Right atrium auricular region (tissue), 2 donors: ENCODE measurements around the gene CAPN7. TPM values are rescaled to one million over a fixed set of nuclear protein-coding genes. Genes with fewer than 3 reads are reported as not detected.
A peak's percentile ranks its signal among the peaks of the same experiment; 100 is the strongest.

Source experiments
- DNase-seq: peaks from one replicate; pipeline ENCODE4 v3.0.0-alpha.2; 2019; ENCODE audit warnings: low spot score
- H3K27ac ChIP-seq, 2 donors: fragments of 200-600 bp; sonication (generic); 1 replicate in 1 of 2; 2 replicates in 1 of 2; pipeline ENCODE4 v1.5.1; 2016 to 2019
- H3K27me3 ChIP-seq, 2 donors: fragments of 200-600 bp; sonication (generic); one replicate each; pipeline versions ENCODE4 v1.5.1 to v1.6.0; 2017 to 2019
- H3K36me3 ChIP-seq: fragments of 200-600 bp; sonication (generic); one replicate; pipeline ENCODE4 v1.5.1; 2016
- H3K4me1 ChIP-seq, 2 donors: fragments of 200-600 bp; sonication (generic); one replicate each; pipeline versions ENCODE4 v1.5.1 to v1.6.0; 2017 to 2019
- H3K4me3 ChIP-seq, 2 donors: fragments of 200-600 bp; sonication (generic); 1 replicate in 1 of 2; 2 replicates in 1 of 2; pipeline ENCODE4 v1.5.1; 2017 to 2019; ENCODE audit warnings: mild to moderate bottlenecking in 1 of 2, moderate library complexity in 1 of 2
- H3K9me3 ChIP-seq, 2 donors: fragments of 200-600 bp; sonication (generic); one replicate each; pipeline ENCODE4 v1.5.1; 2019
- CTCF ChIP-seq, 2 donors: fragments of 200-600 bp; sonication (generic); IDR thresholded peaks; one replicate each; pipeline ENCODE4 v1.5.1; 2019; ENCODE audit warnings: antibody characterized with exemption in 2 of 2
- total RNA-seq, 2 donors: library from RNA; depleted of rRNA; stranded (reverse); fragments of >200 nt; gene quantifications; one replicate each; pipeline ENCODE4 v1.1.0, GENCODE V29; 2016

CAPN7 gene
- total RNA-seq, 2 donors from 2014 or later: 21.2 to 21.3 TPM

GRCh38 chr3:15263120-15263519 is 57.1 kb downstream of the CAPN7 start:
- H3K4me3 ChIP-seq: no peak overlapping the region
- TF ChIP-seq CTCF (IDR thresholded peaks at IDR 0.05): no peak
- no peaks in the 10 kb centered on the region for H3K27me3 ChIP-seq
- peaks cover 0 to 6% of the 10 kb centered on the region in 2 donors for H3K4me1 ChIP-seq
- peaks cover 39% of the 10 kb centered on the region for H3K36me3 ChIP-seq
- H3K9me3 ChIP-seq: no peaks in the 10 kb centered on the region
- no peak overlapping the region for H3K27ac ChIP-seq
- DNase-seq: peak; percentile 50

GRCh38 chr3:15263926-15264325 is 57.9 kb downstream of the CAPN7 start:
- H3K4me1 ChIP-seq: peaks cover 0 to 13% of the 10 kb centered on the region in 2 donors
- no peak overlapping the region for H3K27ac ChIP-seq
- H3K9me3 ChIP-seq: no peaks in the 10 kb centered on the region
- no peaks in the 10 kb centered on the region for H3K27me3 ChIP-seq
- no peak overlapping the region for H3K4me3 ChIP-seq
- TF ChIP-seq CTCF (IDR thresholded peaks at IDR 0.05): no peak
- DNase-seq: no peak
- peaks cover 31% of the 10 kb centered on the region for H3K36me3 ChIP-seq

- H3K4me1 ChIP-seq: peaks cover 0 to 18% of the 10 kb centered on the region in 2 donors
- TF ChIP-seq CTCF (IDR thresholded peaks at IDR 0.05): no peak
- H3K4me3 ChIP-seq: no peak overlapping the region
- DNase-seq: no peak
- H3K36me3 ChIP-seq: peaks cover 26% of the 10 kb centered on the region
- H3K9me3 ChIP-seq: no peaks in the 10 kb centered on the region
- no peaks in the 10 kb centered on the region for H3K27me3 ChIP-seq
- H3K27ac ChIP-seq: no peak overlapping the region
These were observed 58.4 kb downstream of the CAPN7 start for GRCh38 chr3:15264486-15264885.

GRCh38 chr3:15265655-15266509 is 59.8 kb downstream of the CAPN7 start:
- H3K9me3 ChIP-seq: no peaks in the 10 kb centered on the region

GRCh38 chr3:15266510-15267376 is 60.7 kb downstream of the CAPN7 start:
- no peak for TF ChIP-seq CTCF (IDR thresholded peaks at IDR 0.05)
- no peak overlapping the region for H3K4me3 ChIP-seq
- no peak overlapping the region for H3K27ac ChIP-seq
- peaks cover 0 to 30% of the 10 kb centered on the region in 2 donors for H3K4me1 ChIP-seq
- no peaks in the 10 kb centered on the region for H3K27me3 ChIP-seq
- peaks cover 3% of the 10 kb centered on the region for H3K36me3 ChIP-seq
- DNase-seq: peak; percentile 50
- H3K9me3 ChIP-seq: no peaks in the 10 kb centered on the region

More at GRCh38 chr3:15265655-15266509, 59.8 kb downstream of the CAPN7 start:
- TF ChIP-seq CTCF (IDR thresholded peaks at IDR 0.05): no peak
- H3K27me3 ChIP-seq: no peaks in the 10 kb centered on the region
- peaks cover 0 to 30% of the 10 kb centered on the region in 2 donors for H3K4me1 ChIP-seq
- no peak overlapping the region for H3K27ac ChIP-seq
- peaks cover 12% of the 10 kb centered on the region for H3K36me3 ChIP-seq
- peak; percentile 55 for DNase-seq
- no peak overlapping the region for H3K4me3 ChIP-seq
